Kidney tubule cell (primary cell): Measurements from ENCODE around the gene LRRC4C.
A peak's percentile ranks its signal among the peaks of the same experiment; 100 is the strongest.

Experiments
- DNase-seq: peaks from one replicate; pipeline ENCODE4 v3.0.0-alpha.2; 2018; ENCODE audit warnings: low spot score

LRRC4C gene

DNA sequence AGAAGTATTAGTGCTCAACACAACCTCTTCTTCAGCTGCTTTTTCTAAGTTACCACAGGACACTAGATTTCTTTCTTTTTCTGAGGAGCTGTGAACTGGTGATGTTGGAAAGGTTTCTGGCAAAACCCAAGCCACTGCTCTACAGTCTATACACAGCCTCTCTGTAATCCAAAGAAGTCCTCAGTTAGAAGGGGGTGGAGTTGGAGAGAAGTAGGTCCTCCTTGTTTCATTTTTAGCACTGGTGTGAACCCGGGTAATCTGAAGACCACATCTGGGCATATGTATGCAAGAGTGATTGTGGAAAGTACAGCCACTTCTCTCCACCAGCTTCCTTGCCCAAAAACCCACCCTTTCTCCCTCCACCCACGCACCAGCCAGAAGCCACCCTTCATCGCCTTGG, 1168.1 kb downstream of the LRRC4C start:
- DNase-seq, result no peak

GRCh38 chr11:40290171-40290631, 1169.3 kb downstream of the LRRC4C start:
- DNase-seq, result peak; percentile 46

- no peak for DNase-seq
Observed at GRCh38 chr11:40289370-40289769, 1170.1 kb downstream of the LRRC4C start.

GRCh38 chr11:40287916-40288803, 1171.3 kb downstream of the LRRC4C start:
- no peak for DNase-seq

DNA sequence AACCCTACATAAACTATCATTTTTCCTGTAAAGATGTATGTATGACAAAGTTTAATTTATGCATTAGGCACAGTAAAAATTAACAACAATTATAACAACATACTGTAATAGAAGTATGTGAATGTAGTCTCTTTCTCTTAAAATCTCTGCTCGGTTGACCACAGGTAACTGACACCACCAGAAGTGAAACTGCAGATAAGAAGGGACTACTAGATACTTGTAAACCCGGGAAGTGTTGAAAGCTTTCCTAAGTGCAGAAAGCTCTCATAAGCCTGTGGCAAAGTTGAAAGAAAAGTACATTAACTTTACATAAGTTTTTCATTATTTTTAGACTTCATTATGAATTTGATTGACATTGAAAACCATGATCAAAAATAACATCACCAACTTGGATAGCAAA, 1173.3 kb downstream of the LRRC4C start:
- no peak for DNase-seq

DNA sequence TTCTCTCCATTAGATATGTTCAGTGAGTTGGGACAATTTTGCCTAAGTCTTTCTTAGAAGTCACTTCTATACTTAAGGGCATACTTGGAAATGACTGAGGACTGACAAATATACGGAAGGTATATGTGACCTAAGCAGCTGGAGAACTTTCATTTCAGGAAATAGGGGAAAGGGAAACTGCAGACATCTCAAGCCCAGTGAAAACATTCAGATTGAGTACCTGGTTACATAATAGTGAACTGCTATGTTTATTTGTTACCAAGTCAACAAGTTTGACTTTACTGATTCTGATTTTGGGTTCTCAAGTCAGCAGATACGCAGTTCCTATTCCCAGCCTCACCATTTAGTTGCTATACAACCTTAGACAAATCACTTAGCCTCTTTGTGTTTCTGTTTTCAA, 1173.9 kb downstream of the LRRC4C start:
- DNase-seq, result no peak

- no peak for DNase-seq
Observed at GRCh38 chr11:40281052-40281580, 1178.3 kb downstream of the LRRC4C start.

GRCh38 chr11:40280159-40281051, 1179.0 kb downstream of the LRRC4C start:
- no peak for DNase-seq

GRCh38 chr11:40276960-40277359, 1182.5 kb downstream of the LRRC4C start:
- no peak for DNase-seq

DNA sequence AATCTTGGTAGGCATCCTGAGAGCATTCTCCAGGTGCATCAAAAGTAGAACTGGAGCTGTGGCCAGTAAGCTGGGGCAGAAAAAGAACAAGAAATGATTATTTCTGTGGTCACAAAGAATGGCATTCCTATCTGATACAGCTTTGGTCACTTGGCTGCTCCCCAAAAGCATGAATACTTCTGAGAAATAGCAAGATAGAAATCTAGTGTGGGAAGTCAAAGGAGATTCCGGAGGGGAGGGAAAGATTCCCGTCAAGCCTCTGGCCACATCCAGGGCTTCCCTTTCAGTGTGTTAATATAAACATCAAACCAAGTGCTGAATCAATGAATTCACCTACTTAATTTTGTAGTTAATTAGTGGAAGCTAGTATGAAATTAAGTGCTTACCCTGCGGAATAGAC, 1185.4 kb downstream of the LRRC4C start:
- peak; percentile 72 for DNase-seq

- DNase-seq, result no peak
Observed at GRCh38 chr11:40273192-40273732, 1186.2 kb downstream of the LRRC4C start.

- no peak for DNase-seq
Observed at GRCh38 chr11:40271361-40271760, 1188.1 kb downstream of the LRRC4C start.

DNA sequence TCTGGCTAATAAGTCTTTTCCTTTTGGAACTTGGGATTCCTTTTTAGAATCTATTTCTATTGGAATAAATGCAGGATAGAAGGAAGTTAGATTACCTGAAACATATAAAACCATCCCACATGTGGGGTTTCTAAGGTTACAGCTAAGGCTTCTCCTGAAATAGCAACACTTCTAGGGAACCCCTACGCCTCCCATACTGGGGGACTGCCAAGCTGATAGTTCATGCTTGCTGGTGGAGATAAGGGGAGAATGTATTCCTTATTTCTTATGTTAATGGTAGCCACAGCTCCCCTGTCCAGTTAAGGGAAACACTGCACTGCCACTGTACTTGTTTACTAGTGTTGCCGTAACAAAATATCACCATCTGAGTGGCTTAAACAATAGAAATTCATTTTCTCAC, 1189.6 kb downstream of the LRRC4C start:
- no peak for DNase-seq

DNA sequence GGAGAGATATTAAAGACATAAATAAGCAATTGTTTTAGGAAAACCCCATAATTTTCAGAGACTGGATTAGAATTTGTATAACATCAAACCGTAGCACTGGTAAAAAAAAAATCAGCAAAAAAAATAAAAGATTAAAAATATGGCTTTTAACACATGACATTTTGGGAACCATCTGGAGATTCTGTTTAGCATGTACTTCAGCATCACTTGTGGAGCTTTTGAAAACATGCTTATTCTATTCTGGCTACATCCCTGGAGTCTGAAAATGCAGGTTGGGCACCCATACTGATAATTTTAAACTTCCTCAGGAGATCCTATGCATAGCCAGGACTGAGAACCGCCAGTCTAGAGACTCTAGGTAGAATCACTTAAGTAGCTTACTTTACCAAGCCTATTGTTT, 1190.9 kb downstream of the LRRC4C start:
- no peak for DNase-seq

DNA sequence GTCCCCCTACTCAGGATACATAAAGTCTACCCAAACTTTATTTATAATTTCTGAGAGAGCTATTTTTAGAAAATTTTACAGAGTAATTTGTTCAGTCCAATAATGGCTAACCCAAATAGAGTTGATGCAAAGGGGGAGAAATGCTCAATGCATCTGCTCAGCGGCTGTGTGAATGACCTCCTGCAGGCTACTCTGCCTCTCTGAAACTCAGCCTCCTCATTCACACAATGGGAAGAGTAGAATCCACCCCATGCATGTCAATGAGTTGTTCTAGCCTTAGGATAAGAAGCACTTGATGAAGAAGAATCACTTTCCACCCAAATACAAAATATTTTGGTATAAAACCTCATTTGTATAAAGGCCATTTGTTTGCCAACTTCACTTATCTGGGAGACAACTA, 1204.0 kb downstream of the LRRC4C start:
- no peak for DNase-seq

- DNase-seq, result no peak
Observed at GRCh38 chr11:40253166-40253565, 1206.3 kb downstream of the LRRC4C start.

DNA sequence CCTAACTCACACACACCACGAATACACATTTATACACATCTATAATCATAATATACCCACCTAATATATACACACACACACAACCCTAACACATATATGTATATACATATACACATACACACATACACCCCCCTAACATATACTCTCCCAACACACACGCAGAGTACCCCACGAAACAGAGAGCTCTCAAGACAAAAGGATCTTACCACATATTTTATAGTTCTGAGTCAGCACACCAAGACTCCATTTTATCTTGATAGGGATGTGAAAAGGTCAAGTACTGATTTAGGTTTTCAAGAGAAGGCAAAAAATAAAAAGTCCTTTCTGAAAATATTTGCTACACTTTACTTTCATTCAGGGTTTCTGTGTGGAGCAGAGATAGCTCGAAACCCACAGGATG, 1207.2 kb downstream of the LRRC4C start:
- DNase-seq, result no peak

DNA sequence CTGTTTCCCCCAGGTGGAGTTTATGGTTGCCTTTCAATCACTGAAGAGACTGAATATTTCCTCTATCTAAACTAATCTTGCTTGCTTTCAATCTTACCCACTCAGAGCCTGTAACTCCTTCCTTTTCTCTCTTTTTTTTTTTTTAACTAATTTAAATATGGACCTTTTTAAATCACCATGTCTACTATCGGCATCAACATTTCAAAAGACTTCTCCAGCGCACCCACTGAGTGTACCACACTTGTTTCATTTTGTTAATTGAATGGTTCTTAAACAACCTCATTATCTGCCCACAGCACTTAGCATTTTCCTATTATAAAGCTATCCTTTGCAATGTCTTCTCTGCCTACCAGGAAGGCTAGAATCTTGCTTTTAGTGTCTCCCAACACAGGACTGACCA, 1212.5 kb downstream of the LRRC4C start:
- no peak for DNase-seq

GRCh38 chr11:40241524-40242051, 1217.9 kb downstream of the LRRC4C start:
- DNase-seq, result peak; percentile 1

GRCh38 chr11:40240284-40240683, 1219.2 kb downstream of the LRRC4C start:
- DNase-seq, result no peak

DNA sequence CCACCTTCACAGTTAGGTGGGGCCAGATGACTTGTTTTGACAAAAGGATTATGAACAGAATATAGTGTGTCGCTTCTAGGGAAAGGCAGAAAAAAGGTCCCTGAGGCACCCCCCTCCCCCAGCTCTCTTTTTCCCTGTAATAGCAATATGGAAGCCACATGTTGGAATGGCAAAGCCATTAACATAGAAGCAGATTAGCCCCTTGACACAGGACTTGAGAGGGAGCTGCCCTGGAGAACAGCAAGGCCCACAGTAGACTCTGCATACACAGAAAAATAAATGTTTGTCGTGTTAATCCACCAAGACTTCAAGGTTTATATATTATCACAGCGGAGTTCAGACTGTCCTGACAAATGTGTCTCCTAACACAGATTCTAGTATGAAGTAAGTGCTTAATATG, 1222.9 kb downstream of the LRRC4C start:
- DNase-seq, result no peak

- no peak for DNase-seq
Observed at GRCh38 chr11:40235841-40236240, 1223.6 kb downstream of the LRRC4C start.
